VCaP (cell line): Measurements from ENCODE around the gene TRMT1.

Source experiments
- H3K27ac ChIP-seq: fragments of 450-650 bp; 2 replicates; pipeline ENCODE4 v1.5.1; 2017
- CTCF ChIP-seq: fragments of 450-650 bp; conservative IDR thresholded peaks from 2 replicates; pipeline ENCODE4 v1.5.1; 2017; ENCODE audit warnings: mild to moderate bottlenecking, moderate library complexity

TRMT1 gene

GRCh38 chr19:13092606-13093235 lies 23.8 kb downstream of the TRMT1 start:
- no peak for TF ChIP-seq CTCF
- H3K27ac ChIP-seq, result peak overlapping the region; percentile 20; the same call in 1 of the 2 replicates

- no peak for TF ChIP-seq CTCF
- peak overlapping the region; percentile 20; the same call in 1 of the 2 replicates for H3K27ac ChIP-seq
Observed at GRCh38 chr19:13092158-13092543, 24.4 kb downstream of the TRMT1 start.

GRCh38 chr19:13091400-13092157 lies 25.0 kb downstream of the TRMT1 start:
- TF ChIP-seq CTCF, result no peak
- peak overlapping the region; percentile 20; the same call in 1 of the 2 replicates for H3K27ac ChIP-seq

- no peak for TF ChIP-seq CTCF
- peak overlapping the region; percentile 26; the same call in 1 of the 2 replicates for H3K27ac ChIP-seq
Observed at GRCh38 chr19:13090511-13091231, 25.9 kb downstream of the TRMT1 start.

- peak overlapping the region; percentile 26; the same call in 1 of the 2 replicates for H3K27ac ChIP-seq
Observed at GRCh38 chr19:13089857-13090507, 26.6 kb downstream of the TRMT1 start.

GRCh38 chr19:13089139-13089856 lies 27.2 kb downstream of the TRMT1 start:
- TF ChIP-seq CTCF, result peak; percentile 18; the same call in 1 of the 2 replicates
- H3K27ac ChIP-seq, result peak overlapping the region; percentile 26; the same call in 1 of the 2 replicates

More at GRCh38 chr19:13089857-13090507, 26.6 kb downstream of the TRMT1 start:
- no peak for TF ChIP-seq CTCF
